HepG2 (cell line): ENCODE data around the gene MAP3K14. TPM values are rescaled to one million over a fixed set of nuclear protein-coding genes. Genes with fewer than 3 reads are reported as not detected.

Experiments
- ATAC-seq: fragments of 200-7000 bp; cut with Tn5 transposase; 3 replicates; pipeline ENCODE4 v1.9.1; 2020; ENCODE audit warnings: mild to moderate bottlenecking, moderate library complexity
- BruUV-seq: library from RNA; stranded (reverse); fragments of 400-500 nt; replicated peaks from 2 replicates; lab custom pipeline; 2021; lab: Mats Ljungman, UMichigan
- CTCF ChIA-PET: fragments of 300-600 bp; formaldehyde crosslinking; extraction: SDS; loops from one replicate; lab custom pipeline; 2021; ENCODE audit warnings: low total read pairs, inconsistent platforms, low intra/inter-chr PET ratio; lab: Yijun Ruan, JAX
- POLR2A ChIA-PET: fragments of 350-600 bp; sonication (Branson Sonifier 250); formaldehyde crosslinking; loops from one replicate; lab custom pipeline; 2020; ENCODE audit warnings: antibody characterized with exemption, inconsistent platforms; lab: Yijun Ruan, JAX
- DNase-seq: peaks from one replicate; pipeline ENCODE4 v3.0.0-alpha.2; 2015; ENCODE audit warnings: low spot score
- FAIRE-seq: peaks from 3 replicates; lab custom pipeline; 2011; peaks lifted over from hg19 to GRCh38; lab: Jason Lieb, UNC
- H2AFZ ChIP-seq: one replicate; pipeline ENCODE4 v1.6.1; 2011; ENCODE audit warnings: low read length, inconsistent platforms
- H3K27ac ChIP-seq: fragments of 300-600 bp; 3 replicates; pipeline ENCODE4 v1.8.0; 2011; ENCODE audit warnings: mixed run types, mild to moderate bottlenecking, mixed read lengths, low read length, inconsistent platforms; ENCODE audit not compliant: insufficient read depth; ENCODE audit errors: extremely low read length
- H3K27me3 ChIP-seq, 2 experiments: fragments of 200-600 bp in 1 of 2; 2 replicates in 1 of 2; 3 replicates in 1 of 2; pipeline versions ENCODE4 v1.6.0 to v1.8.0; 2011; ENCODE audit warnings: low read length in 2 of 2, mild to moderate bottlenecking in 2 of 2, moderate library complexity in 2 of 2, inconsistent platforms in 1 of 2; ENCODE audit not compliant: insufficient read depth in 2 of 2, control insufficient read depth in 1 of 2
- H3K36me3 ChIP-seq, 2 experiments: fragments of 200-600 bp in 1 of 2; replicated peaks in 1 of 2; 2 replicates in 1 of 2; 3 replicates in 1 of 2; pipeline versions ENCODE4 v1.5.1 to v1.8.0; 2011; ENCODE audit warnings: low read length in 2 of 2, inconsistent platforms in 1 of 2; ENCODE audit not compliant: insufficient read depth in 2 of 2, control insufficient read depth in 1 of 2
- H3K4me1 ChIP-seq: 2 replicates; pipeline ENCODE4 v1.5.1; 2012; ENCODE audit warnings: low read length, inconsistent platforms; ENCODE audit not compliant: insufficient read depth
- H3K4me2 ChIP-seq: 2 replicates; pipeline ENCODE4 v1.6.0; 2011; ENCODE audit warnings: low read depth, low read length, inconsistent platforms
- H3K4me3 ChIP-seq, 3 experiments: fragments of 200-600 bp in 1 of 3; sonication (generic), shearing (Covaris generic) in 1 of 3; replicated peaks in 1 of 3; 2 replicates each; pipeline ENCODE4 v1.5.1; 2011 to 2016; ENCODE audit warnings: low read length in 3 of 3, inconsistent platforms in 2 of 3, low read depth in 2 of 3, mild to moderate bottlenecking in 2 of 3, control low read depth in 1 of 3, mixed read lengths in 1 of 3; ENCODE audit not compliant: insufficient read depth in 1 of 3
- H3K79me2 ChIP-seq: one replicate; pipeline ENCODE4 v1.6.1; 2011; ENCODE audit warnings: low read length, inconsistent platforms; ENCODE audit not compliant: insufficient read depth
- H3K9ac ChIP-seq: 2 replicates; pipeline ENCODE4 v1.6.0; 2011; ENCODE audit warnings: mild to moderate bottlenecking, low read depth, low read length, inconsistent platforms; ENCODE audit not compliant: insufficient read depth
- H3K9me3 ChIP-seq: 2 replicates; pipeline ENCODE4 v1.5.1; 2012; ENCODE audit warnings: mild to moderate bottlenecking, low read length
- H4K20me1 ChIP-seq: 2 replicates; pipeline ENCODE4 v1.6.0; 2011; ENCODE audit warnings: inconsistent platforms, mild to moderate bottlenecking, low read length, moderate library complexity; ENCODE audit not compliant: insufficient read depth
- FOSL2 ChIP-seq: sonication (generic); formaldehyde crosslinking; IDR thresholded peaks from 2 replicates; pipeline ENCODE4 v1.4.0; 2020; ENCODE audit warnings: missing genetic modification reagents
- HOXA9 ChIP-seq: sonication (generic); formaldehyde crosslinking; IDR thresholded peaks from 2 replicates; pipeline ENCODE4 v1.8.1; 2022; ENCODE audit warnings: missing genetic modification reagents, mild to moderate bottlenecking, moderate library complexity, borderline replicate concordance
- KIAA2018 ChIP-seq: sonication (generic); formaldehyde crosslinking; IDR thresholded peaks from 2 replicates; pipeline ENCODE4 v1.5.0; 2020; ENCODE audit warnings: mild to moderate bottlenecking, missing genetic modification reagents, borderline replicate concordance
- LCORL ChIP-seq, 2 experiments: fragments of 450-650 bp in 1 of 2; sonication (generic) in 1 of 2; formaldehyde crosslinking in 1 of 2; IDR thresholded peaks; 2 replicates each; pipeline versions ENCODE4 v1.5.0 to v1.6.1; 2017 to 2020; ENCODE audit warnings: antibody characterized with exemption in 1 of 2, missing genetic modification reagents in 1 of 2
- PAF1 ChIP-seq: IDR thresholded peaks from 2 replicates; pipeline ENCODE4 v1.6.1; 2016; ENCODE audit warnings: missing genetic modification reagents, missing compliant biosample characterization
- PLRG1 ChIP-seq: fragments of 450-650 bp; conservative IDR thresholded peaks from 2 replicates; pipeline ENCODE4 v1.6.1; 2016
- SYNCRIP ChIP-seq: fragments of 200-400 bp; formaldehyde crosslinking; IDR thresholded peaks from 2 replicates; pipeline ENCODE4 v1.6.1; 2018; ENCODE audit warnings: mild to moderate bottlenecking, low read depth, low read length; ENCODE audit not compliant: insufficient read depth
- ZBTB42 ChIP-seq: sonication (generic); formaldehyde crosslinking; IDR thresholded peaks from 2 replicates; pipeline ENCODE4 v1.5.0; 2020; ENCODE audit warnings: mild to moderate bottlenecking, missing genetic modification reagents
- ZNF264 ChIP-seq: sonication (generic); formaldehyde crosslinking; IDR thresholded peaks from 2 replicates; pipeline ENCODE4 v1.4.0; 2020; ENCODE audit warnings: missing genetic modification reagents
- ZNF432 ChIP-seq: sonication (generic); formaldehyde crosslinking; IDR thresholded peaks from 2 replicates; pipeline ENCODE4 v1.5.0; 2020; ENCODE audit warnings: missing genetic modification reagents, mild to moderate bottlenecking, borderline replicate concordance
- ZNF547 ChIP-seq: sonication (generic); formaldehyde crosslinking; IDR thresholded peaks from 2 replicates; pipeline ENCODE4 v1.5.1; 2020; ENCODE audit warnings: mild to moderate bottlenecking, missing genetic modification reagents
- ZNF652 ChIP-seq: IDR thresholded peaks from 2 replicates; pipeline ENCODE4 v1.6.1; 2016; ENCODE audit warnings: low read depth, borderline replicate concordance
- WGBS: methylation state at CpG from one replicate; pipeline ENCODE4 v1.1.6; 2017; ENCODE audit warnings: low lambda C conversion rate; 5-methylcytosine and 5-hydroxymethylcytosine counted together
- in situ Hi-C: cut with HindIII; loops from 2 replicates; pipeline ENCODE4 v1.10.0; 2017; ENCODE audit warnings: low pct_unique_long_range_greater_than_20kb; ENCODE audit not compliant: extremely low pct_ligation_motif_present
- intact Hi-C: fragments of 100-400 bp; cut with micrococcal nuclease; formaldehyde crosslinking; loops from one replicate; pipeline ENCODE4 v1.10.0; 2022; ENCODE audit not compliant: unreplicated experiment
- polyA plus RNA-seq, 8 experiments: library from polyadenylated mRNA; depleted of rRNA in 3 of 8; stranded (reverse) in 7 of 8; unstranded in 1 of 8; fragments of >200 nt; fragmentation: Illumina TruSeq in 4 of 8; extraction: Trizol in 4 of 8; gene quantifications; 2 replicates each; pipeline versions ENCODE4 v1.2.1 to v1.2.3, GENCODE V29; 2011 to 2016; ENCODE audit warnings: low read depth in 4 of 8, missing spikeins in 1 of 8, mixed read lengths in 1 of 8; ENCODE audit not compliant: insufficient read depth in 1 of 8
- total RNA-seq, 5 experiments: library from RNA; depleted of rRNA; stranded (reverse); fragments of >200 nt; fragmentation: Illumina TruSeq; extraction: Trizol; gene quantifications; 2 replicates each; pipeline ENCODE4 v1.2.3, GENCODE V29; 2016; ENCODE audit warnings: low read depth in 1 of 5
- TF ChIP-seq, protein P1 (sequence below): sonication (generic); formaldehyde crosslinking; IDR thresholded peaks from 2 replicates; pipeline ENCODE4 v1.8.0; 2022; ENCODE audit warnings: mild to moderate bottlenecking, missing genetic modification reagents; ENCODE audit not compliant: insufficient replicate concordance

Gene MAP3K14
- total and polyA plus RNA-seq, 2 of the 13 experiments (the other 11 are each of a cell fraction or from before 2014, with no cell fraction given) = 2.6 TPM

GRCh38 chr17:45333702-45334092 is 16.9 kb upstream of the MAP3K14 start (continued):
- TF ChIP-seq SYNCRIP (no peak), HOXA9 (CRISPR knock-in tag) (no peak)

GRCh38 chr17:45332989-45333701 is 16.3 kb upstream of the MAP3K14 start:
- CTCF ChIA-PET = no interaction called here
- ATAC-seq (no peak), DNase-seq (no peak), FAIRE-seq (no peak)
- Histone ChIP-seq H4K20me1 (no peaks in the 10 kb centered on the region), H3K36me3 (no peaks in the 10 kb centered on the region), H3K27me3 (peaks cover 0 to 20% of the 10 kb centered on the region in 2 experiments; a peak in 3 of 5 replicates), H3K9me3 (no peaks in the 10 kb centered on the region), H3K4me1 (peaks cover 7% of the 10 kb centered on the region; the same call in 1 of the 2 replicates), H2AFZ (no peak overlapping the region), H3K9ac (no peak overlapping the region), H3K4me2 (no peak overlapping the region), H3K79me2 (no peaks in the 10 kb centered on the region), H3K27ac (no peak overlapping the region), H3K4me3 (no peak overlapping the region)
- intact Hi-C loops = no loop called here
- in situ Hi-C loops = no loop called here
- BruUV-seq = no TSS peak
- POLR2A ChIA-PET = no interaction called here
- WGBS = 50% methylated on average over 4 of the region's 4 CpGs
- TF ChIP-seq ZNF652 (CRISPR knock-in tag) (no peak), FOSL2 (CRISPR knock-in tag) (no peak), KIAA2018 (CRISPR knock-in tag) (no peak), ZNF432 (CRISPR knock-in tag) (no peak), PAF1 (no peak), LCORL (IDR thresholded peaks at IDR 0.05) (no peak), LCORL (CRISPR knock-in tag; IDR thresholded peaks at IDR 0.05) (no peak), PLRG1 (no peak), ZNF547 (CRISPR knock-in tag) (no peak), ZNF264 (CRISPR knock-in tag) (no peak), ZBTB42 (CRISPR knock-in tag) (no peak)
- TF ChIP-seq, protein P1, sequence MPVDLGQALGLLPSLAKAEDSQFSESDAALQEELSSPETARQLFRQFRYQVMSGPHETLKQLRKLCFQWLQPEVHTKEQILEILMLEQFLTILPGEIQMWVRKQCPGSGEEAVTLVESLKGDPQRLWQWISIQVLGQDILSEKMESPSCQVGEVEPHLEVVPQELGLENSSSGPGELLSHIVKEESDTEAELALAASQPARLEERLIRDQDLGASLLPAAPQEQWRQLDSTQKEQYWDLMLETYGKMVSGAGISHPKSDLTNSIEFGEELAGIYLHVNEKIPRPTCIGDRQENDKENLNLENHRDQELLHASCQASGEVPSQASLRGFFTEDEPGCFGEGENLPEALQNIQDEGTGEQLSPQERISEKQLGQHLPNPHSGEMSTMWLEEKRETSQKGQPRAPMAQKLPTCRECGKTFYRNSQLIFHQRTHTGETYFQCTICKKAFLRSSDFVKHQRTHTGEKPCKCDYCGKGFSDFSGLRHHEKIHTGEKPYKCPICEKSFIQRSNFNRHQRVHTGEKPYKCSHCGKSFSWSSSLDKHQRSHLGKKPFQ (CRISPR knock-in tag) = no peak
